ENCODE results near the gene AKAP3. TPM values are rescaled to one million over a fixed set of nuclear protein-coding genes. Genes with fewer than 3 reads are reported as not detected.

Gene AKAP3
- total RNA-seq, 1 donor from 2014 or later, result 1.1 TPM

DNA sequence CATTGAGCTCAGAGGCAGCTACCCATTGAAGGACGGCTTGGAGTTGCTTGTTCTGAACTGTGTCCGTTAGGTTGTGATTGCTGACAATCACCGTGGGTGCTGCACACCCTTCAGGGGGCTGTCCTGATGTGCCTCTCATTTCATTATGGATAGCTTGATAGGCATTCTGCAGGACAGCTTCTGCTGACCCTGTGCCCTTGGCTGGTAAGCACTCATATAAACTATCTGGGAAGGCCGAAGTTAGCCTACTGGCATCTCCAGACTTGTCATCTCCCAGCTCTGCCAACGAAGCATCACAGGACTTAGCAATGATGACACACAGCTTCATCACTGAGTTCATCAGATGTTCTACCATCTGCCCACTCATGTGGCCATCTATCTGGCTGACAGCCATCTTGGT is 22.3 kb downstream of the AKAP3 start:
- TF ChIP-seq, protein P1, sequence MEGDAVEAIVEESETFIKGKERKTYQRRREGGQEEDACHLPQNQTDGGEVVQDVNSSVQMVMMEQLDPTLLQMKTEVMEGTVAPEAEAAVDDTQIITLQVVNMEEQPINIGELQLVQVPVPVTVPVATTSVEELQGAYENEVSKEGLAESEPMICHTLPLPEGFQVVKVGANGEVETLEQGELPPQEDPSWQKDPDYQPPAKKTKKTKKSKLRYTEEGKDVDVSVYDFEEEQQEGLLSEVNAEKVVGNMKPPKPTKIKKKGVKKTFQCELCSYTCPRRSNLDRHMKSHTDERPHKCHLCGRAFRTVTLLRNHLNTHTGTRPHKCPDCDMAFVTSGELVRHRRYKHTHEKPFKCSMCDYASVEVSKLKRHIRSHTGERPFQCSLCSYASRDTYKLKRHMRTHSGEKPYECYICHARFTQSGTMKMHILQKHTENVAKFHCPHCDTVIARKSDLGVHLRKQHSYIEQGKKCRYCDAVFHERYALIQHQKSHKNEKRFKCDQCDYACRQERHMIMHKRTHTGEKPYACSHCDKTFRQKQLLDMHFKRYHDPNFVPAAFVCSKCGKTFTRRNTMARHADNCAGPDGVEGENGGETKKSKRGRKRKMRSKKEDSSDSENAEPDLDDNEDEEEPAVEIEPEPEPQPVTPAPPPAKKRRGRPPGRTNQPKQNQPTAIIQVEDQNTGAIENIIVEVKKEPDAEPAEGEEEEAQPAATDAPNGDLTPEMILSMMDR (IDR thresholded peaks at IDR 0.05), result no peak
- Mint-ChIP-seq H3K27me3 (ENCODE audit: unreplicated experiment) (peaks cover 57% of the 10 kb centered on the region), H3K9me3 (ENCODE audit: unreplicated experiment) (no peaks in the 10 kb centered on the region), H3K4me3 (ENCODE audit: unreplicated experiment) (no peak overlapping the region), H3K27ac (ENCODE audit: unreplicated experiment) (no peak overlapping the region), H3K36me3 (ENCODE audit: unreplicated experiment) (no peaks in the 10 kb centered on the region), H3K4me1 (ENCODE audit: unreplicated experiment) (no peaks in the 10 kb centered on the region)
- no peak for DNase-seq (ENCODE audit: extremely low spot score, unreplicated experiment)

DNA sequence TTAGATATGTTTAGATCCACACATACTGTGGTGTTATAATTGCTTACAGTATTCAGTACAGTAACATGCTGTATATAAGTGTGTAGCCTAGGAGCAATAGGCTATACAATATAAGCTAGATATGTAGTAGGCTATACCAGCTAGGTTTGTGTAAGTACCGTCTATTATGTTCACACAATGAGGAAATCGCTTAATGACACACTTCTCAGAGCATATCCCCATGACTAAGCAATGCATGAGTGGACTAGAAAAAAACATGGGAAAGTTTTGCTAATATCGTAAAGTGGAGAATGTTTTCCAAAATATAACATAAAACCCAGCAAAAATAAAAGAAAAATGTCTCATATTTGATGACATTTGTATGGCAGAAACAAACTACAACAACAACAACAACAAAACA is 27.3 kb downstream of the AKAP3 start:
- Mint-ChIP-seq H3K9me3 (ENCODE audit: unreplicated experiment) (no peaks in the 10 kb centered on the region), H3K4me3 (ENCODE audit: unreplicated experiment) (no peak overlapping the region), H3K27ac (ENCODE audit: unreplicated experiment) (no peak overlapping the region), H3K36me3 (ENCODE audit: unreplicated experiment) (no peaks in the 10 kb centered on the region), H3K27me3 (ENCODE audit: unreplicated experiment) (peaks cover 30% of the 10 kb centered on the region), H3K4me1 (ENCODE audit: unreplicated experiment) (no peaks in the 10 kb centered on the region)
- TF ChIP-seq, protein P1 (IDR thresholded peaks at IDR 0.05), result no peak
- no peak for DNase-seq (ENCODE audit: extremely low spot score, unreplicated experiment)

GRCh38 chr12:4615667-4616066 is 33.2 kb downstream of the AKAP3 start:
- Mint-ChIP-seq H3K36me3 (ENCODE audit: unreplicated experiment) (peaks cover 27% of the 10 kb centered on the region), H3K27me3 (ENCODE audit: unreplicated experiment) (no peaks in the 10 kb centered on the region), H3K9me3 (ENCODE audit: unreplicated experiment) (no peaks in the 10 kb centered on the region), H3K27ac (ENCODE audit: unreplicated experiment) (no peak overlapping the region), H3K4me1 (ENCODE audit: unreplicated experiment) (no peaks in the 10 kb centered on the region), H3K4me3 (ENCODE audit: unreplicated experiment) (no peak overlapping the region)
- DNase-seq (ENCODE audit: extremely low spot score, unreplicated experiment), result no peak
- TF ChIP-seq, protein P1 (IDR thresholded peaks at IDR 0.05), result no peak

GRCh38 chr12:4610481-4610880 is 38.4 kb downstream of the AKAP3 start:
- TF ChIP-seq, protein P1 (IDR thresholded peaks at IDR 0.05), result no peak

GRCh38 chr12:4609071-4609470 is 39.8 kb downstream of the AKAP3 start:
- no peak for DNase-seq (ENCODE audit: extremely low spot score, unreplicated experiment)

More at GRCh38 chr12:4610481-4610880, 38.4 kb downstream of the AKAP3 start:
- Mint-ChIP-seq H3K4me1 (ENCODE audit: unreplicated experiment) (peaks cover 7% of the 10 kb centered on the region), H3K27me3 (ENCODE audit: unreplicated experiment) (no peaks in the 10 kb centered on the region), H3K27ac (ENCODE audit: unreplicated experiment) (no peak overlapping the region), H3K36me3 (ENCODE audit: unreplicated experiment) (peaks cover 34% of the 10 kb centered on the region), H3K4me3 (ENCODE audit: unreplicated experiment) (no peak overlapping the region), H3K9me3 (ENCODE audit: unreplicated experiment) (no peaks in the 10 kb centered on the region)
- no peak for DNase-seq (ENCODE audit: extremely low spot score, unreplicated experiment)

More at GRCh38 chr12:4609071-4609470, 39.8 kb downstream of the AKAP3 start:
- H3K4me3 Mint-ChIP-seq (ENCODE audit: unreplicated experiment), result no peak overlapping the region
- H3K4me1 Mint-ChIP-seq (ENCODE audit: unreplicated experiment), result peaks cover 13% of the 10 kb centered on the region
- H3K9me3 Mint-ChIP-seq (ENCODE audit: unreplicated experiment), result no peaks in the 10 kb centered on the region
- H3K27ac Mint-ChIP-seq (ENCODE audit: unreplicated experiment), result no peak overlapping the region
- H3K27me3 Mint-ChIP-seq (ENCODE audit: unreplicated experiment), result peaks cover 4% of the 10 kb centered on the region
- peaks cover 27% of the 10 kb centered on the region for H3K36me3 Mint-ChIP-seq (ENCODE audit: unreplicated experiment)
- TF ChIP-seq, protein P1 (IDR thresholded peaks at IDR 0.05), result no peak
